Measurements from ENCODE around the gene KLHL35. TPM values are rescaled to one million over a fixed set of nuclear protein-coding genes. Genes with fewer than 3 reads are reported as not detected.

The KLHL35 gene
- total RNA-seq, 1 experiment from 2014 or later: 0.83 TPM

GRCh38 chr11:75387736-75388294 lies 45.2 kb downstream of the KLHL35 start:
- no peaks in the 10 kb centered on the region for H3K27me3 ChIP-seq (ENCODE audit: insufficient read depth, low read length)
- no peak overlapping the region for H2BK15ac ChIP-seq (ENCODE audit: low read depth, low read length)
- H3K79me1 ChIP-seq (ENCODE audit: insufficient read depth, low read depth, low read length, poor library complexity, severe bottlenecking): no peaks in the 10 kb centered on the region
- H3K56ac ChIP-seq (ENCODE audit: insufficient read length, low read depth, low read length): no peak overlapping the region
- H3K4me3 Mint-ChIP-seq: no peak overlapping the region
- no peak overlapping the region for H2BK120ac ChIP-seq (ENCODE audit: low read depth, low read length, poor library complexity, severe bottlenecking)
- WGBS (ENCODE audit: extremely low coverage, insufficient read length, low lambda C conversion rate): no CpG with 5 or more reads among the region's 3 CpGs
- no peak overlapping the region for H4K91ac ChIP-seq (ENCODE audit: insufficient read length, low read depth, low read length)
- no peak for DNase-seq
- H2BK20ac ChIP-seq (ENCODE audit: low read depth, low read length, poor library complexity, severe bottlenecking): no peak overlapping the region
- no peak overlapping the region for H3K18ac ChIP-seq (ENCODE audit: insufficient read length, low read depth, low read length)
- H2BK12ac ChIP-seq (ENCODE audit: insufficient read length, low read depth, low read length): no peak overlapping the region
- H2AFZ ChIP-seq (ENCODE audit: low read length): no peak overlapping the region
- H3K14ac ChIP-seq (ENCODE audit: insufficient read depth, low read length): no peak overlapping the region
- H3K9me3 Mint-ChIP-seq: no peaks in the 10 kb centered on the region
- no peak overlapping the region for H4K5ac ChIP-seq (ENCODE audit: insufficient read length, low read depth, low read length)
- no peaks in the 10 kb centered on the region for H3K79me2 ChIP-seq (ENCODE audit: insufficient read depth, low read length)
- no peak overlapping the region for H2AK5ac ChIP-seq (ENCODE audit: insufficient read length, low read length)
- no peak overlapping the region for H2BK5ac ChIP-seq (ENCODE audit: insufficient read length, low read length)
- no peak overlapping the region for H3K23ac ChIP-seq (ENCODE audit: insufficient read length, low read depth, low read length)
- H3K9me3 ChIP-seq (ENCODE audit: control insufficient read depth, low read depth, low read length): no peaks in the 10 kb centered on the region
- H3K36me3 Mint-ChIP-seq (ENCODE audit: insufficient read depth in 1 of 3, low read depth in 3 of 3): no peaks in the 10 kb centered on the region
- no peak overlapping the region for H3K27ac ChIP-seq (ENCODE audit: insufficient read length, low read depth, low read length)
- no peak overlapping the region for H3K9ac ChIP-seq (ENCODE audit: extremely low read depth, insufficient read length, low read length)
- no peaks in the 10 kb centered on the region for H4K20me1 ChIP-seq (ENCODE audit: control insufficient read depth, insufficient read depth, insufficient read length)
- H3K4me2 ChIP-seq (ENCODE audit: insufficient read depth, insufficient read length, low read length): no peak overlapping the region
- H3K23me2 ChIP-seq (ENCODE audit: insufficient read length, low read depth, low read length, poor library complexity, severe bottlenecking): no peaks in the 10 kb centered on the region
- no peaks in the 10 kb centered on the region; the same call in 1 of the 2 replicates for H3K27me3 Mint-ChIP-seq (ENCODE audit: low read depth)
- TF ChIP-seq, protein P1, sequence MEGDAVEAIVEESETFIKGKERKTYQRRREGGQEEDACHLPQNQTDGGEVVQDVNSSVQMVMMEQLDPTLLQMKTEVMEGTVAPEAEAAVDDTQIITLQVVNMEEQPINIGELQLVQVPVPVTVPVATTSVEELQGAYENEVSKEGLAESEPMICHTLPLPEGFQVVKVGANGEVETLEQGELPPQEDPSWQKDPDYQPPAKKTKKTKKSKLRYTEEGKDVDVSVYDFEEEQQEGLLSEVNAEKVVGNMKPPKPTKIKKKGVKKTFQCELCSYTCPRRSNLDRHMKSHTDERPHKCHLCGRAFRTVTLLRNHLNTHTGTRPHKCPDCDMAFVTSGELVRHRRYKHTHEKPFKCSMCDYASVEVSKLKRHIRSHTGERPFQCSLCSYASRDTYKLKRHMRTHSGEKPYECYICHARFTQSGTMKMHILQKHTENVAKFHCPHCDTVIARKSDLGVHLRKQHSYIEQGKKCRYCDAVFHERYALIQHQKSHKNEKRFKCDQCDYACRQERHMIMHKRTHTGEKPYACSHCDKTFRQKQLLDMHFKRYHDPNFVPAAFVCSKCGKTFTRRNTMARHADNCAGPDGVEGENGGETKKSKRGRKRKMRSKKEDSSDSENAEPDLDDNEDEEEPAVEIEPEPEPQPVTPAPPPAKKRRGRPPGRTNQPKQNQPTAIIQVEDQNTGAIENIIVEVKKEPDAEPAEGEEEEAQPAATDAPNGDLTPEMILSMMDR (conservative IDR thresholded peaks at IDR 0.05): no peak
- H4K8ac ChIP-seq (replicated peaks; ENCODE audit: insufficient read length, low read depth, low read length): no peak overlapping the region
- no peak overlapping the region for H3K27ac Mint-ChIP-seq
- H3K4me1 Mint-ChIP-seq: peaks cover 9 to 11% of the 10 kb centered on the region in 2 experiments
- H3K4me1 ChIP-seq (ENCODE audit: insufficient read depth, low read length): no peaks in the 10 kb centered on the region; the same call in 1 of the 2 replicates
- H3K4ac ChIP-seq (ENCODE audit: low read depth, low read length): no peak overlapping the region
- H3T11ph ChIP-seq (ENCODE audit: low read length): no peak overlapping the region
